Ovary (tissue), 9 donors: ENCODE data around the gene ZMIZ1. TPM values are rescaled to one million over a fixed set of nuclear protein-coding genes. Genes with fewer than 3 reads are reported as not detected.

Experiments used
- DNase-seq, 5 donors: peaks; one replicate each; pipeline ENCODE4 v3.0.0-alpha.2; 2019 to 2020
- H3K27ac ChIP-seq, 2 donors: fragments of 200-600 bp; one replicate each; pipeline versions ENCODE4 v1.5.1 to v1.8.0; 2019 to 2022
- H3K27me3 ChIP-seq: fragments of 200-600 bp; one replicate; pipeline ENCODE4 v1.8.0; 2022
- H3K36me3 ChIP-seq: fragments of 200-600 bp; sonication (generic); one replicate; pipeline ENCODE4 v1.5.1; 2019
- H3K4me1 ChIP-seq: one replicate; pipeline ENCODE4 v1.8.1; 2013; ENCODE audit warnings: mild to moderate bottlenecking, moderate library complexity; ENCODE audit not compliant: insufficient read depth
- H3K4me3 ChIP-seq: fragments of 200-600 bp; sonication (generic); one replicate; pipeline ENCODE4 v1.5.1; 2017
- H3K9me3 ChIP-seq, 2 donors: fragments of 200-600 bp in 1 of 2; sonication (generic) in 1 of 2; one replicate each; pipeline versions ENCODE4 v1.5.1 to v1.8.1; 2013 to 2019; ENCODE audit warnings: mild to moderate bottlenecking in 1 of 2, moderate library complexity in 1 of 2
- EP300 ChIP-seq: sonication (generic); formaldehyde crosslinking; IDR thresholded peaks from one replicate; pipeline ENCODE4 v1.6.1; 2017; ENCODE audit warnings: antibody characterized with exemption
- POLR2A ChIP-seq: fragments of 450-650 bp; IDR thresholded peaks from one replicate; pipeline ENCODE4 v1.6.1; 2017; ENCODE audit warnings: antibody characterized with exemption, mild to moderate bottlenecking, moderate library complexity
- WGBS, 3 donors: extraction: QIAGEN DNeasy Blood & Tissue Kit in 1 of 3; methylation state at CpG; one replicate each; pipeline versions ENCODE4 v1.1.5 to v1.1.7; 2013 to 2017; 5-methylcytosine and 5-hydroxymethylcytosine counted together
- intact Hi-C, 4 donors: fragments of 100-400 bp; cut with DNase I; formaldehyde crosslinking; loops; one replicate each; pipeline versions ENCODE4 v1.11.0 to v1.15.1; 2022 to 2023
- polyA plus RNA-seq, 2 donors: library from polyadenylated mRNA; stranded (reverse); fragments of 200-250 nt in 1 of 2; fragments of 350-450 nt in 1 of 2; fragmentation: Illumina TruSeq in 1 of 2; extraction: RNeasy Lipid Tissue Mini Kit (QIAGEN cat#74804) in 1 of 2; gene quantifications; one replicate each; pipeline ENCODE4 v1.2.3, GENCODE V29; 2013 to 2014
- total RNA-seq, 7 donors: library from RNA; depleted of rRNA in 2 of 7; stranded (reverse); fragments of >200 nt in 2 of 7; fragmentation: NEBNext Ultra II Directional in 3 of 7; extraction: Animal tissue kit (Norgen Biotek cat#: 25700) in 3 of 7; gene quantifications; one replicate each; pipeline versions ENCODE4 v1.1.0 to v1.2.4, GENCODE V29; 2016 to 2023
- TF ChIP-seq, protein P1 (sequence below), 3 donors: fragments of 450-650 bp in 2 of 3; fragments of 200-600 bp in 1 of 3; IDR thresholded peaks; one replicate each; pipeline versions ENCODE4 v1.5.1 to v1.8.0; 2016 to 2022; ENCODE audit warnings: antibody characterized with exemption in 3 of 3, mild to moderate bottlenecking in 1 of 3
- donor health status: DM: no; HTN: no; CAD: no; lungs with moderate emphysema.
- donor health status: DM: no; HTN: no; CAD: no.
- donor health status: Bipolar disorder and iron deficiency.
- donor health status: DM: yes; HTN: yes; CAD: no.
- donor health status: DM: no; HTN: no; CAD: no.
- donor health status: DM: yes; HTN: yes; CAD: no.

Gene ZMIZ1
- total and polyA plus RNA-seq, 9 donors = 30.3 to 117 (median 69.1) TPM

- Histone ChIP-seq H3K36me3 (no peaks in the 10 kb centered on the region), H3K27me3 (no peaks in the 10 kb centered on the region), H3K27ac (no peak overlapping the region), H3K4me1 (peaks cover 18% of the 10 kb centered on the region), H3K9me3 (no peaks in the 10 kb centered on the region), H3K4me3 (no peak overlapping the region)
- no peak for DNase-seq
- TF ChIP-seq EP300 = no peak
- TF ChIP-seq, protein P1, sequence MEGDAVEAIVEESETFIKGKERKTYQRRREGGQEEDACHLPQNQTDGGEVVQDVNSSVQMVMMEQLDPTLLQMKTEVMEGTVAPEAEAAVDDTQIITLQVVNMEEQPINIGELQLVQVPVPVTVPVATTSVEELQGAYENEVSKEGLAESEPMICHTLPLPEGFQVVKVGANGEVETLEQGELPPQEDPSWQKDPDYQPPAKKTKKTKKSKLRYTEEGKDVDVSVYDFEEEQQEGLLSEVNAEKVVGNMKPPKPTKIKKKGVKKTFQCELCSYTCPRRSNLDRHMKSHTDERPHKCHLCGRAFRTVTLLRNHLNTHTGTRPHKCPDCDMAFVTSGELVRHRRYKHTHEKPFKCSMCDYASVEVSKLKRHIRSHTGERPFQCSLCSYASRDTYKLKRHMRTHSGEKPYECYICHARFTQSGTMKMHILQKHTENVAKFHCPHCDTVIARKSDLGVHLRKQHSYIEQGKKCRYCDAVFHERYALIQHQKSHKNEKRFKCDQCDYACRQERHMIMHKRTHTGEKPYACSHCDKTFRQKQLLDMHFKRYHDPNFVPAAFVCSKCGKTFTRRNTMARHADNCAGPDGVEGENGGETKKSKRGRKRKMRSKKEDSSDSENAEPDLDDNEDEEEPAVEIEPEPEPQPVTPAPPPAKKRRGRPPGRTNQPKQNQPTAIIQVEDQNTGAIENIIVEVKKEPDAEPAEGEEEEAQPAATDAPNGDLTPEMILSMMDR (IDR thresholded peaks at IDR 0.05) = no peak
- intact Hi-C loops = no loop called here
- WGBS, 3 donors = 79 to 84% (median 80%) methylated on average over 16 of the region's 16 CpGs
These were observed 201.9 kb downstream of the ZMIZ1 start for GRCh38 chr10:79270466-79271246.

GRCh38 chr10:79272353-79272752 lies 203.6 kb downstream of the ZMIZ1 start:
- no peak for DNase-seq
- WGBS, 3 donors = 89% methylated on average over 13 of the region's 13 CpGs
- Histone ChIP-seq H3K36me3 (no peaks in the 10 kb centered on the region), H3K27ac (no peak overlapping the region), H3K4me3 (no peak overlapping the region), H3K27me3 (no peaks in the 10 kb centered on the region), H3K9me3 (no peaks in the 10 kb centered on the region), H3K4me1 (peaks cover 14% of the 10 kb centered on the region)
- intact Hi-C loops = no loop called here
- TF ChIP-seq POLR2A = no peak
- no peak for TF ChIP-seq EP300
- TF ChIP-seq, protein P1 (IDR thresholded peaks at IDR 0.05) = no peak

DNA sequence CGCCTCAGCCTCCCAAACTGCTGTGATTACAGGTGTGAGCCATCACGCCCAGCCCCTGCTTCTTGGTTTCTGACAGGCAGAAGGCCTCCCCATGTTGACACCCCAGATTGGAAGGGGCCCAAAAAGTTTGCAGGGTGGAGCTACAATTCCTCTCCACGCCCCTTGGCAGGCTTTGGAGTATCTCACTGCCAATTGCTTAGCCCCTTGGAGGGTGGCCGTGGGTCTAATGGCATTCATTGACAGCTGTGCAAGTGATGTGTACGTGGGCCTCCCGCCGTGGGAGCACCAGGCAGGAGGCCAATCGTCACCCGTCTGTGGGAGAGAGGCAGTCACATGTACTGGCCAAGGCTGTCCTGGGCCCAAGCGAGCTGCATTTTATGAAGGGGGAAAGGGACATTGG lies 204.8 kb downstream of the ZMIZ1 start:
- Histone ChIP-seq H3K27me3 (no peaks in the 10 kb centered on the region), H3K27ac (peak overlapping the region in 1 of 2 donors; percentile 51), H3K4me1 (peaks cover 14% of the 10 kb centered on the region), H3K4me3 (no peak overlapping the region), H3K9me3 (no peaks in the 10 kb centered on the region), H3K36me3 (no peaks in the 10 kb centered on the region)
- WGBS, 3 donors = 58 to 59% (median 58%) methylated on average over 9 to 10 of the region's 10 CpGs
- DNase-seq = peak in 4 of 5 donors; percentile 52 to 59 (median 55)
- TF ChIP-seq, protein P1 (IDR thresholded peaks at IDR 0.05) = no peak
- TF ChIP-seq EP300 = no peak
- intact Hi-C loops = no loop called here

GRCh38 chr10:79274279-79275104 lies 205.7 kb downstream of the ZMIZ1 start:
- TF ChIP-seq, protein P1 (IDR thresholded peaks at IDR 0.05) = no peak
- TF ChIP-seq EP300 (no peak), POLR2A (no peak)
- Histone ChIP-seq H3K4me3 (no peak overlapping the region), H3K4me1 (peaks cover 14% of the 10 kb centered on the region), H3K36me3 (no peaks in the 10 kb centered on the region), H3K27me3 (no peaks in the 10 kb centered on the region), H3K9me3 (no peaks in the 10 kb centered on the region), H3K27ac (peak overlapping the region in 1 of 2 donors; percentile 51)
- 62 to 71% (median 70%) methylated on average over 31 to 32 of the region's 32 CpGs for WGBS, 3 donors
- intact Hi-C loops = no loop called here
- DNase-seq = peak in 1 of 5 donors; percentile 45
